Iris pigment epithelial cell (primary cell): ENCODE results near the gene RAB11FIP2.
A peak's percentile ranks its signal among the peaks of the same experiment; 100 is the strongest.

Experiments used
- DNase-seq: peaks from one replicate; pipeline ENCODE4 v3.0.0-alpha.2; 2011; ENCODE audit warnings: low read depth

Gene RAB11FIP2

GRCh38 chr10:117980755-117981702 lies 65.7 kb downstream of the RAB11FIP2 start:
- no peak for DNase-seq

GRCh38 chr10:117980216-117980615 lies 66.5 kb downstream of the RAB11FIP2 start:
- DNase-seq, result peak; percentile 84

- no peak for DNase-seq
Observed at GRCh38 chr10:117972168-117972837, 74.4 kb downstream of the RAB11FIP2 start.

GRCh38 chr10:117970962-117971361 lies 75.8 kb downstream of the RAB11FIP2 start:
- DNase-seq, result no peak

- DNase-seq, result no peak
Observed at GRCh38 chr10:117969592-117969991, 77.1 kb downstream of the RAB11FIP2 start.

- DNase-seq, result no peak
Observed at GRCh38 chr10:117968354-117969182, 78.2 kb downstream of the RAB11FIP2 start.

- no peak for DNase-seq
Observed at GRCh38 chr10:117967149-117967650, 79.5 kb downstream of the RAB11FIP2 start.

- DNase-seq, result no peak
Observed at GRCh38 chr10:117965984-117966383, 80.8 kb downstream of the RAB11FIP2 start.

- peak; percentile 10 for DNase-seq
Observed at GRCh38 chr10:117964536-117964935, 82.2 kb downstream of the RAB11FIP2 start.

GRCh38 chr10:117960345-117960935 lies 86.3 kb downstream of the RAB11FIP2 start:
- DNase-seq, result peak; percentile 35

GRCh38 chr10:117956972-117957371 lies 89.8 kb downstream of the RAB11FIP2 start:
- no peak for DNase-seq

GRCh38 chr10:117955176-117955575 lies 91.6 kb downstream of the RAB11FIP2 start:
- DNase-seq, result no peak
